GM06990 (cell line): ENCODE measurements around the gene CD200R1.
A peak's percentile ranks its signal among the peaks of the same experiment; 100 is the strongest.

Experiments
- DNase-seq: peaks from one replicate; pipeline ENCODE4 v3.0.0-alpha.2; 2011; ENCODE audit not compliant: insufficient read length; ENCODE audit errors: extremely low read depth
- H3K27me3 ChIP-seq: replicated peaks from 2 replicates; pipeline ENCODE4 v1.6.0; 2011; ENCODE audit warnings: low read length; ENCODE audit not compliant: control insufficient read depth, insufficient read depth
- H3K36me3 ChIP-seq: 2 replicates; pipeline ENCODE4 v1.5.1; 2011; ENCODE audit warnings: low read length; ENCODE audit not compliant: control insufficient read depth, insufficient read depth
- H3K4me3 ChIP-seq: replicated peaks from 2 replicates; pipeline ENCODE4 v1.5.1; 2011; ENCODE audit warnings: low read depth, mild to moderate bottlenecking, control low read depth, low read length
- TF ChIP-seq, protein P1 (sequence below): IDR thresholded peaks from 2 replicates; pipeline ENCODE4 v1.5.1; 2011; ENCODE audit warnings: low read length, control low read depth, mild to moderate bottlenecking, inconsistent platforms; ENCODE audit not compliant: insufficient read depth, poor library complexity, severe bottlenecking

The CD200R1 gene

DNA sequence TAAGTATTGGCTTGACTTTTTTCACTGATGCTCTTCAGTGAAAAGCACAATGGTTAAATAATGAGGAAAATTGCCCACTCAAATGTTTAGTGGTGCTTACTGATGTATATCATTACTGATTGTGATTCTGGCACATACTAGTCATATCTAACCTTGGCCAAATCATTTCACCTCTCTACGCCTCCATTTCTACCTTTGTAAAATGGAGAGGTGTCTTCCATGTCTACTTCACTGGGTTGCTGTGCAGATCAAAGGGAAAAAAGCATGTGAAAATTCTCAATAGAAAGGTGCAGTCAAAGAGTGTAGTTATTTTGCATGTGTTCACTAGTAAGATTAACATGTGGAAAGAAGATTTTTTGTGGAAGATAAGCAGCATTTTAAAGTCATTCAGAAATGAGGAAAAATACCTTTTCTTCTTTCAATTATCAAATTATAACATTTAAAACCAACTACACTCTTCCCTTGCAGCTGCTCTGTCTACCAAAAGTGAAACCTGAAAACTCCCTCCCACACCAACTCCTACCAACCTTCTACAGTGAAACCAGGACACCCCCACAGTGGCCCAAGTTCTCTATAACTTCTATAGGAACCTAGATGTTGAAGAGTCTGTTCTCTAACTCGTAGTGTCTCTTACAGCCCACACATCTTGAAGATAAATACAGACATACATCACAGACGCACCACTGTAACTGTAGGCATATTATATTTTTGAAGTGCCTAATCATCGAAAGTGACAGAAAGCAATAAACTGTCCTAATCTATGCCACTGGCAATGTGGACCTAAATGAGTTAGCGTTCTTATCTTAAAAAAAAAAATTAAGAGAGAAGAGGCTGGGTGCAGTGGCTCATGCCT lies 1.4 kb downstream of the CD200R1 start:
- TF ChIP-seq, protein P1, sequence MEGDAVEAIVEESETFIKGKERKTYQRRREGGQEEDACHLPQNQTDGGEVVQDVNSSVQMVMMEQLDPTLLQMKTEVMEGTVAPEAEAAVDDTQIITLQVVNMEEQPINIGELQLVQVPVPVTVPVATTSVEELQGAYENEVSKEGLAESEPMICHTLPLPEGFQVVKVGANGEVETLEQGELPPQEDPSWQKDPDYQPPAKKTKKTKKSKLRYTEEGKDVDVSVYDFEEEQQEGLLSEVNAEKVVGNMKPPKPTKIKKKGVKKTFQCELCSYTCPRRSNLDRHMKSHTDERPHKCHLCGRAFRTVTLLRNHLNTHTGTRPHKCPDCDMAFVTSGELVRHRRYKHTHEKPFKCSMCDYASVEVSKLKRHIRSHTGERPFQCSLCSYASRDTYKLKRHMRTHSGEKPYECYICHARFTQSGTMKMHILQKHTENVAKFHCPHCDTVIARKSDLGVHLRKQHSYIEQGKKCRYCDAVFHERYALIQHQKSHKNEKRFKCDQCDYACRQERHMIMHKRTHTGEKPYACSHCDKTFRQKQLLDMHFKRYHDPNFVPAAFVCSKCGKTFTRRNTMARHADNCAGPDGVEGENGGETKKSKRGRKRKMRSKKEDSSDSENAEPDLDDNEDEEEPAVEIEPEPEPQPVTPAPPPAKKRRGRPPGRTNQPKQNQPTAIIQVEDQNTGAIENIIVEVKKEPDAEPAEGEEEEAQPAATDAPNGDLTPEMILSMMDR, result no peak
- peak; percentile 55 for DNase-seq
- H3K27me3 ChIP-seq, result no peaks in the 10 kb centered on the region
- H3K36me3 ChIP-seq, result no peaks in the 10 kb centered on the region
- peak overlapping the region; percentile 57 for H3K4me3 ChIP-seq

DNA sequence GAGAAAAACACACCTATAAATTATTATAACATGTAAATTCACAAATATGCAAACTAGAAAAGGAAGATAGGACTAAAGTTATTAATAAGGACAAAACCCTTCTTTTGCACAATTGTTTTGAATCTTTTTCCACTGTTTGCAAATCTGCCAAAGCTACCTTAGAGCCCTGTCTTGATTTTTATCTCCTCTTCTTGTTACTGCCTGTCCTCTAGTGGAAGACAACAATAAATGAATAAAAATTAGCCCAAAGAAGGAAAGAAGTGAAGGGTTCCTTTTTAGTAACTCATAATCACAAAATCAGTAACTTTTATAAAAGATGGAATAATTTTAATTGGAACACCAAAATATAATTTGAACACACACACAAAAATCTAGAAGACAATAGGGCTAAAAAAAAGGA lies 2.7 kb downstream of the CD200R1 start:
- Histone ChIP-seq H3K27me3 (no peaks in the 10 kb centered on the region), H3K4me3 (peak overlapping the region; percentile 57; the same call in 1 of the 2 replicates), H3K36me3 (no peaks in the 10 kb centered on the region)
- TF ChIP-seq, protein P1, result peak; percentile 17
- DNase-seq, result no peak

DNA sequence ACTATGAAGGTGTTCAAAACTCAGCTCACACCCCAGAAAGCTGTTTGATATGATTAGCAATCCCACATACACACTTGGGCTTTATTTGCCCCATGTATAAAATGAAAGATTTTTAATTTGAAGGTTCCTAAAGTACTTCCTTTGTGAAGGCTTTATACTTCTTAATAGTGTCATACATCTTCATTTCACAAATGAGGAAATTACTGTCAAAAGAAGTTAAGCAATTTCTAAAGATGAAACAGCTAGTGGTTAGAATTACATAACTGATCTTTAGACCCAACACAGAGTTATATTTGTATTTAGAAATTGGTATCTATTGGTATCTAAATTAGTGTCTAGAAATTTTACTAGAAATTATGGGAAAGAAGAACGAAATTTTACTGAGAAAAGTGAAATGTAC lies 7.1 kb downstream of the CD200R1 start:
- Histone ChIP-seq H3K36me3 (no peaks in the 10 kb centered on the region), H3K4me3 (no peak overlapping the region), H3K27me3 (no peaks in the 10 kb centered on the region)
- TF ChIP-seq, protein P1, result no peak
- DNase-seq, result no peak

DNA sequence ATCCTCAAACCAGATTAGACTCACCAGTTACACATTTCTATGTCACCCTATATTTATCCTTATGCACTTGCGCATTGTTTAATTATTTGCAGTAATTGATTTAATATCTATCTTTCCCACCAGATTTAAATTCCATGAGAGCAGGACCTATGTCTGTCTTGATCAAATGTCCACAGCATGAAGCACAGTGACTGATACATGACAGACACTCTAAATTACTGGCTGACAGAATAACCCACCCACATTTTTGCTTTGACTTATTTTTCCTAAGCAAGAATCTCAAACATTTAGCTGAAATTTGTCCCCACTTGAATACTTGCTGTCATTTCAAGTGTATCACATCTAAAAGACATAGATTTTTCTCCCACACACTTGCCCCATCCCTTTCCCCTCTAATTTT lies 7.5 kb downstream of the CD200R1 start:
- no peaks in the 10 kb centered on the region for H3K27me3 ChIP-seq
- DNase-seq, result no peak

DNA sequence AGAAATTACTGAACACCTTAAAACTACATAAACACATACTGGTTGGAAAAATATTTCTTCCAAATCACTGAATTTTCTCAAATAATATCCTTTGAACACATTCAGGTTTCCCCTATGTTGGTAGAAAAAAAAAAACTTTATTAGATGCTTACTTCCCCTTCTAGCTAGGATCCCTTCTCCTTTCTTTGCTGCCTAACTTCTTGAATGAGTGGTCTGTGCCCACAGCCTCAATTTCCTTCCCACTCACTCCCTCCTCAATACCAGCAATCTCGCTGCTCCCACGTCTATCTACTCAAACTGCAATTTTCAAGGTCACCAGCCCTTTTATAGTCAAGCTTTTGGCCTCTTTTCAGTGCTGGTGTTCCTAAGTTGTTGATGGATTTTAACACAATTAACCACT lies 8.3 kb downstream of the CD200R1 start:
- H3K4me3 ChIP-seq, result no peak overlapping the region
- TF ChIP-seq, protein P1, result no peak
- H3K27me3 ChIP-seq, result no peaks in the 10 kb centered on the region
- no peaks in the 10 kb centered on the region for H3K36me3 ChIP-seq
- DNase-seq, result no peak

More for the DNA sequence above, 7.5 kb downstream of the CD200R1 start:
- TF ChIP-seq, protein P1, result no peak
- no peaks in the 10 kb centered on the region for H3K36me3 ChIP-seq
- no peak overlapping the region for H3K4me3 ChIP-seq
